Measurements from ENCODE around the gene MEP1A.
"Not testable (repeated sequence)": the region's sequence is repeated elsewhere in the genome, so short reads cannot be mapped to it uniquely, and the experiment has no call there.

MEP1A gene

DNA sequence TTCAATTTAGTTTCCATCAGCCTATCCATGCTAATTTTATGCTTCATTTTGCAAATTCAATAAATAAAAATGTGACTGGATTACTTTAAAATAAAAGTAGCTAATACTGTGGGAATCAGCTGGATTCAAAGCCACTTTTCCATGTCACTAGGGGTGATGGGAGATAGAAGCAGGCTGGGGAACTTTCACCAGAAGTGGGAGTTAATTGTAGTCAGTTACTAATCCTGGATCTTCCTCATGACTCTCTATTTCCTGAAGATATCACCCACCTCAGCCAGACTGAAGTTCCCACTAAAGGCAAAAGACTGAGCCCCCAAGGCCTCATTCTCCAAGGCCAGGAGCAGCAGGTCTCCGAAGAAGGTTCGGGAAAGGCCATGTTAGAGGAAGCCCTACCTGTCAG is 41.8 kb downstream of the MEP1A start:
- not testable (repeated sequence) for DNase-seq (ENCODE audit: low spot score)

DNA sequence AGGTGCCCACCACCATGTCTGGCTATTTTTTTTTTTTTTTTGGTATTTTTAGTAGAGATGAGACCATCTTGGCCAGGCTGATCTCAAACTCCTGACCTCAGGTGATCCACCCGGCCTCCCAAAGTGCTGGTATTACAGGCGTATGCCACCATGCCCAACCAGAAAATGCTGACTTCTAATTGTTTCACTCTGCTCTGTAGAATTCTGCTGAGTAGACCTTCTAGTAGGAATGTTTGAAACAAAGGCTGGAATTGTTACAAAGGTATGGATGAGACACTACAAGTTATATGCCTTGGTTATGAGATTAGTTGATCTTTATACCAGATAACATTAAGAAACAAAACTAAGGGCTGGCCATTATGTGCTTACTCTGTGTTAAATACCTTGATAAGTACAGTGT is 44.8 kb downstream of the MEP1A start:
- no peak for DNase-seq (ENCODE audit: low spot score)

DNA sequence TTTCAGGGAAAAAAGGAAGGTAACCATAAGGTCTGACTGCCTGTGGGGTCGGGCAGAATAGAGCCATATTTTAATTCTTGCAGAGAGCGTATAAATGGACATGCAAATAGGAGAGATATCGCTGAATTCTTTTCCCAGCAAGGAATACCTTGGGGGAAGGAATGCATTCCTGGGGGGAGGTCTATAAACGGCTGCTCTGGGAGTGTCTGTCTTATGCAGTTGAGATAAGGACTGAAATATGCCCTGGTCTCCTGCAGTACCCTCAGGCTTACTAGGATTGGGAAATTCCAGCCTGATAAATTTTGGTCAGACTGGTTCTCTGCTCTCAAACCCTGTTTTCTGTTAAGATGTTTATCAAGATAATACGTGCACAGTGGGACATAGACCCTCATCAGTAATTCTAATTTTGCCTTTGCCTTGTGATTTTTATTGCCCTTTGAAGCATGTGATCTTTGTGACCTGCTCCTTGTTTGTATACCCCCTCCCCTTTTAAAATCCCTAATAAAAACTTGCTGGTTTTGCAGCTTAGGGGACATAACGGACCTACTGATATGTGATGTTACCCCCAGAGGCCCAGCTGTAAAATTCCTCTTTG is 49.2 kb downstream of the MEP1A start:
- not testable (repeated sequence) for DNase-seq (ENCODE audit: low spot score)

DNA sequence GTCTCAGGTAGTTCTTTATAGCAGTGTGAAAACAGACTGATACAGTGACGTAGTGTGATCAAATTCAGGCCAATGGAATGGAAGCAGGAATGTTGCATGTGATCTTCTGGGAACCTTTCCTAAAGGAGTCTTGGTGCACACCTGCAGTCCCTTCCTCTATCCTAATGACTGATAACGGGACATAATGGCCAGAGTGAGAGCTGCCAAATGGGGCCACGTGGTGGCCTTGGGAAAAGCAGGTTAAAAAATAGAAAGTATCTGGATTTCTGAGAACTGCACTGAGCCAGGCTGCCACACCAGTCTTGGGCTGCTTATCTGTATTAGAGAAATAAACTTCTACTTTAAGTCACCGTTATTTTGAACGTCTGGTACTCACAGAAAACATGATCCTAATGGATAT is 51.9 kb downstream of the MEP1A start:
- DNase-seq (ENCODE audit: low spot score), result no peak

DNA sequence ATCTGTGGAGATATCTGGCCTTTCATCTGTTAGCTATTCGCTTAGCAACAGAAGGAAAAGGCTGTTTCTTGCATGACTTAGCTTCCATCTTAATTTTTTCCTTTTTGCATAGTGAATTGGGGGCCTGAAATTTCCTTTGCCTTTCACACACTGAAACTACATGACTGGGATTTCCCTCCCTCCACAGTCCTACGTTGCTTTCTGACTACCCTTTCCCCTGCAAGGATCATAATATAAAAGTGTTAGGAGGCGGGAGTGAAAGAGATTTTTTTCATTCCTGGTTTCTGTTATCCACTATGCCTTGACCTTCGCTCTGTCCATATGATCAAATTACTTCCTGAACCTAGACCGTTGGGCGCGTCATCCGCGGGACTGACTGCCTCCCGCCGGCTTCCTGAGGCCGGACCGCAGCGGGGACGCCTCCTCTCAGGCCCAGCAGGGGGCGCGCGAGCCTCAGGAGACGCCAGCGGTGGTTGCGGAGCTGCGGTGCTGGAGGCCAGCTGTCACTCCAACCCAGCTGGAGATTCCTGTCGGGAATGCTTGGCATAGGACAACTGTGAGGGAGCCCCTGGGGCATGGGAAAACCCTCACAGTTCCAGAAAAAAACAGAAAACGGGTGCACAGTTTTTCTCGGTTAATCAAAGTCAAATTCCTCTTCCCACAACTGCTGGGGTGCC is 55.6 kb downstream of the MEP1A start:
- peak; percentile 58 for DNase-seq (ENCODE audit: low spot score)

DNA sequence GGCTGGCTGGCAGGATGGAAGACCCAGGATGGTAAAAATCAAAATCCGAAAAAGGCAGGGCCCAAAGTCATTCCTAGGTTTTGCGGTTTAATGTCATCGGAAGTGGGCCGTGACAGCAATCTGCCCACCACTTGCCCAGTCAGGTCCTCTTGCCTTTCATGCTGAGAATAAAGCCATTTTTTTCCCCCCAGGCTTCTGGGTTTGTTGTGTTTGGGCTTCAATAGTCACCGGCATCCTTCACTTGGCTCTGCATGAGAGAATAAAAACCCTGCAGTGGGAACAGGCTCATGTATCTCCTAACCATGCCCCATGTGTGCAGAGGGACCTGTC is 56.1 kb downstream of the MEP1A start:
- DNase-seq (ENCODE audit: low spot score), result no peak

DNA sequence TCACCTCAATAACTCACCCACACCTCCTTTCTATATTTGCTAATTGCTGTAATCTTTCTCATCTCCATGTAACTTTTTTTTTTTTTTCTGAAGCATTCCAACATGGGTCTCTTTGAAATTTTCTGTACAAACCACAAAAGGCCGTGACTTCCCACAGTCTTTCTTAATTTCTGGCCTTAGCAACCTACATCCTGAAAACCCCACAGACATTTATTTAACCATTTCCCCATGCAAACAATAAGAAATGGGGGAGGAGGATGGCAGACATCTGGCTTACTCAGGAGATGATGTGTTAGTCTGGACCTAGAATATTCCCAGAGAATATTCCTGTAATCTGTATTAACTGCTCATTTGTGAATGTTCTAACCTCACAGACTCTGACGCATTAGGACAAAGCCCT is 57.6 kb downstream of the MEP1A start:
- DNase-seq (ENCODE audit: low spot score), result no peak

DNA sequence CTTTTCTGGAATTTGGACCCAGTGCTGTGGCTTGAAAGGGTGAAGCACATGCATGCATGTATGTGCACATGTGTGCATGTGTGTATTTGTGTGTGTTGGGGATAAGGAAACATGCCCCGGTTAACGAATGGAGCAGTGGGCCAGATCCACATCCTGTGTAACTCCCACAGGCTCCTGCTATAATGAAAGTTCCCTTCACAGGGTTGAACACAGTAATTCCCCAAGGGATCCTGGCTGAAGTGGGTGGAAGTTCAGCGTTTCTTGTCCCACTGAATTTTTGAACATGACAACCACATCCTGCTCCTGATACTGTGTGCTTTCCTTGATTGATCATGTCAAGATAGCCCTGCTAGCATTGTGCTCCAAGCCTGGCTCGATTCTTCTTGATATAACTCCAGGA is 58.4 kb downstream of the MEP1A start:
- DNase-seq (ENCODE audit: low spot score), result not testable (repeated sequence)

DNA sequence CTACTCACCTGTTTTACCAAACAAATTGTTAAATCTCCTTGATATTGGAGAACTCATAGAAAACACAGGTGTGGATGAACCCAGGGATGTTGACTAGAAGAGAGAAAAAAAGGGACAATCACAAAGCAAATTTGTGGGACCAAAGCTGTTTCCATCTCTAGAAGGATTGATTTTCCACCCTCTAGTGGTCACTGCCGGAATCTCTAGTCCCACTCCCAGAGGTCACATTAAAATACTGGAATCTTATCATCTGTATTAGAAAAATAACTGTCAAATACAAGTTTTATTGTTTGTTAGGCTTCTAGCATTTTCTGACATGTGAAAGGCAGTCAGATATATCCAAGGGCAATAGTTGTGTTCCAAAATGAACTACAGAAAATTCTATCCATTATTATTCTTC is 62.8 kb downstream of the MEP1A start:
- not testable (repeated sequence) for DNase-seq (ENCODE audit: low spot score)

DNA sequence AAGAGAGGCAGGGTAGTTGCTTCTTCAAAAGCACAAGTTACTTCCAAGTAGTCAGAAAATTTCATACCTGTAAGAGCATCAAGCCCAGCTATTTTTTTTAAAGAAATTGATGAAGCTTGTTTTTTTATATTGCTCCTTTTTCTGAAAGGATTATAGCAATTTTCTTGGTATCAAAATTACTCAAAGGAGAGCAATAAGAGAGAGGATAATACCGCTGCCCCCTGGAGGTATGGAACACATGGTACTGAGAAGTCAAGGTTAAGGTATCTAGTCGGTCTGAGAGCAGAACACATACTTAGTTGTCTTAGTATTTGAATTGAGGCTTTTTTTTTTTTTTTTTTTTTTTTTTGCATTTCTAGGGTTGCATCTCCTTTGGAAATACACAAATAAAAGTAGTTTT is 69.2 kb downstream of the MEP1A start:
- no peak for DNase-seq (ENCODE audit: low spot score)

DNA sequence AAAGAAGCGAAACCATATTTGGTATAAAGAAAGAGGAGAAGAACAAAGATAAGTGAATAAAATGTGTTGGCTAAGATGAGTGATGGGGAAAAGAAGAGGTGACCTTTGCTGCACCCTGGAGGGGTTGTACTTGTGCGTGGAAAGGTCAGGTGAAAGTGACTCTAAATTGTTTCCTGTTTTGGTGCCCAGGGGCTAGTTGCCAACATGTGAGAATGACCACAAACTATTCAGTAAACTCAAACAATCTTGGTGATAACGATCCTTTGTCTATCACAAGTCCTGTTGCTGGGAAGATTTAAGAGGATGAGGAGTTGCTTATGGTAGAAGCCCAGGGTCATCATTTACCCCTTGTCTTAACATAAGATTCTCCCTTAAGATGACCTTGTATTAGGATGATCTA is 70.6 kb downstream of the MEP1A start:
- no peak for DNase-seq (ENCODE audit: low spot score)

DNA sequence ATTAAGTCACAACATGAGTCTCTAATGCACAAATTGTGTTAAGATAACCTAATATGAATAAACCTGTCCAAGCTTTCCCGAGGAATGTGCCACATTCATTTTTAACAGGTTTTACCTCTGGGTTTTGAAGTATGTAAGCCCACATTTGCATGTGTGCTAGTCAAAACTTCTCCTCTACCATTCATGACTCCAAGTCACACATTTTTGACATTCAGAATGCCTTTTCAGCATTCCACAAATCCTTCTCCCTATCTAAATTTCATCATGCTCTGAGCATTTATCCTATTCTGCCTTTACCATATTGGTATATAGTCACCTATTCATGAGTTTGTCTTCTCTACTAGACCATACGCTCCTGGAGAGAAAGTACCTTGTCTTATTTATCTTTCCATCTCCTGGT is 72.0 kb downstream of the MEP1A start:
- DNase-seq (ENCODE audit: low spot score), result no peak

DNA sequence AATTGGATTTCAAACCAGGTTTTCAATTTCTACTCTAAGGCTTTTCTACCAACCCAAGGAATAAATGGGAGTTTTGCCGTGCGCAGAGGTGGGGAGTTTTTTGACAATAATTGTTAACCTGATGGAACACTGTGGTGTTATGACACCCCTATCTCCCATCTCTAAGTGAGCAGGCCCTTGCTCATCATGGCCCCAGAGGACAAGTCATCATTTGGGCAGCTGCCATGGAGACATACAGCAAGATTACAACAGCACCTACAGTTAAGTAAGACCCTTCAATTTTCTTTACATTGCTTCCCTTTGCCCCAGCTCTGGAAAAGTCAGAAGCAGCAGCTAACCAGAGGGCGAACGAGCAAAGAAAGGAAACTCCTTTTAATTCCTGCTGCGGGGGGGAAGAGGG is 74.2 kb downstream of the MEP1A start:
- no peak for DNase-seq (ENCODE audit: low spot score)

DNA sequence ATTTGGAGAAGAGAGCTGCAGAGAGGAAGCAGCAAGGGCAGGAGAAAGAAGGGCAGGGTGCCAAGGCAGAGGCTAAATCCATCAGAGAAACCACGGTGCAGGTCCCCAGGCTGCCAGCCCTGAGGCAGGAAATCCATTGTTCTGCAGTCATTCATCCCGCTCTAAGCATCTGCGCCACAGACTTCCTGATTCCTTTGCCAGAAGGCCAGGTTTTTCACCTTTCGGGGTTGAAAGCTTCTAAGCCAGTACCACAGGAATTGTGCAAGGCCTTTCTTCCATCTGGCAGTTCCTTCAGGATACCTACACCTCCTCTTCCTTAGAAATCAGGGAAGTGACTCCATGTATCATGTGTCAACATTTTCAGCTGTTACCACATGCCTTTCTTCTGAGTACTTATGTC is 82.9 kb downstream of the MEP1A start:
- DNase-seq (ENCODE audit: low spot score), result no peak

DNA sequence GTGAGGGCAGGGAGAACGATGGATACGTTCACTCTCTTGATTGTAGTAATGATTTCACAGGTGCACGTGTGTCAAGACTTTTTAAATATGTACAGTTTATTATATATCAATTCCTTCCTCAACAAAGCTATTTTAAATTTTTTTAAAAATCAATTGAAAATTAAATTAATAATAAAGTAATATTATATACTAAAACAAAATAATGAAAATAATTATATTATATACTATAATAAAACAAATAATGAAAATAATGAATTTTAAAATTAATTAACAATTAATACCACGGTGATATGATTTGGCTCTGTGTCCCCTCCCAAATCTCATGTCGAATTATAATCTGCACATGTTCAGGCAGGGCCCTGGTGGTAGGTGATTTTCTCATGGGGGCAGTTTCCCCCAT is 85.8 kb downstream of the MEP1A start:
- no peak for DNase-seq (ENCODE audit: low spot score)

DNA sequence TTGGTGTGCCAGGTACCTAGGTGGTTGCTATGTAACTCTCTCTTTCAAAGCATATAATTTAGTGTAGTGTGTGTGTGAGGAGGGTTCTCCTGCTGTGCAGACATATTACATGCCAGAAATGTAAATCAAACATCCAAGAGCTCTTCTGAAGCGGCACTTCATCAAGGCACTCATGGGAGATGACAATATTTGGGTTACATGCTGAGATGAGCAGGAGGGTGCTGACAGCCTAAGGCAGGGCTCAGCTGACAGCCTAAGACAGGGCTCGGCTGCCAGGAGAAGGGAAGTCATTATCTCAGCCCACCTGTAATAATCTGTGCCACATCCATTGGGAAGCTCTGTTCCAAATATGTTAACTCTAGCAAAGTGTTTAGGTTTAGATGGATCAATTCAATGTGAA is 89.5 kb downstream of the MEP1A start:
- DNase-seq (ENCODE audit: low spot score), result no peak

DNA sequence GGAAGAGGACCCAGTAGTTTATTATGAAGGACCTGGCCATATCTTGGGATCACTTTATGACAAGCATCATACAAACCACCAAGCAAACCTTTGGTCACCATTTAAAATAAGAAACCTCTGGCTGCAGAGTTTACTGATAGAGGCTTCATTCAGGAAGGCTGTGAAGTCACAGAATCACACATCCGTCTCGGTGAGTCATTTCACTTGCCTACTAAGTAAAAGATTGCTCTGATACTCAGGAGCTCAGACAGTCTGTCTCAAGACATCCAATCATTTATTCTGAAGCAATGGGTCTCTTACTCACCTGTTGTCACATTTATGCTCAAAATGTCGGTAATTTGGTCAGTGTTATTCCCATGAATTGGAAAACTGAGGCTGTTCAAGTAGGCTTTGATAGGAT is 94.8 kb downstream of the MEP1A start:
- DNase-seq (ENCODE audit: low spot score), result no peak

DNA sequence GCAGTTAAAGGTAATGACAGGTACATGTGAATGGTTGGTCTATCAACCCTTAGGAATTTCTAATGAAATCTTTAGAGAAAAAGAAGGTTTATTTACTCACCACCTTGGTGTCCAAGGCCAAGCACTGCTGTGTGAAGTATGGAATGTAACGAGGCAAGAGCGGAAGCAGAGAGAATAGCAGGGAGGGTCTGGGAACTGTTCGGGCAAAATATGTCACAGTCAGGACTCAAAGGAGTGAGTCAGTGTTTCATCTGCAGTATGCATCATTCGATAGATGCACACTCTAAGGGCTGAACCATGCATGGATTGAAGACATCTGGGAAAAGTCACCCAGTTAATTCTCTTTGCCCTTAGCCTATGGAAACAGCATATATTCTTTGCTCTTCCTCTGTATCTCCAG is 95.4 kb downstream of the MEP1A start:
- DNase-seq (ENCODE audit: low spot score), result no peak

Measured in germinal center (tissue), 1 donor.